NB4 (cell line): ENCODE data around the gene ALB.

Source experiments
- CTCF ChIP-seq: IDR thresholded peaks from one replicate; pipeline ENCODE4 v1.5.1; 2012; ENCODE audit warnings: low read depth, low read length
- MAX ChIP-seq: IDR thresholded peaks from 2 replicates; pipeline ENCODE4 v1.6.1; 2011; ENCODE audit warnings: low read depth, low read length
- MYC ChIP-seq: IDR thresholded peaks from 2 replicates; pipeline ENCODE4 v1.6.1; 2011; ENCODE audit warnings: low read depth, low read length
- POLR2A ChIP-seq: IDR thresholded peaks from 2 replicates; pipeline ENCODE4 v1.6.1; 2011; ENCODE audit warnings: mild to moderate bottlenecking; ENCODE audit not compliant: insufficient read length; ENCODE audit errors: extremely low read depth

- TF ChIP-seq CTCF (no peak), POLR2A (no peak), MAX (no peak), MYC (no peak)
Measured at GRCh38 chr4:73431813-73432168, 27.7 kb downstream of the ALB start.
